Smooth muscle cell (in vitro differentiated cells): ENCODE measurements around the gene C22orf31. TPM values are rescaled to one million over a fixed set of nuclear protein-coding genes. Genes with fewer than 3 reads are reported as not detected.

ENCODE experiments used
- DNase-seq: peaks from one replicate; lab custom pipeline; 2025; ENCODE audit not compliant: unreplicated experiment; lab: John Stamatoyannopoulos, UW
- H2AFZ ChIP-seq: fragments of 200-600 bp; sonication (generic); 2 replicates; pipeline ENCODE4 v1.6.0; 2016; ENCODE audit warnings: antibody characterized with exemption, low read depth, mild to moderate bottlenecking
- H3F3A ChIP-seq: fragments of 200-600 bp; sonication (generic); 2 replicates; pipeline ENCODE4 v1.6.0; 2017; ENCODE audit warnings: antibody characterized with exemption, low read depth
- H3K27ac ChIP-seq: fragments of 200-600 bp; sonication (generic); 2 replicates; pipeline ENCODE4 v1.5.1; 2016; ENCODE audit warnings: low read depth, mild to moderate bottlenecking
- H3K27me3 ChIP-seq: fragments of 200-600 bp; sonication (generic); 2 replicates; pipeline ENCODE4 v1.6.1; 2016; ENCODE audit warnings: low read depth, mild to moderate bottlenecking
- H3K36me3 ChIP-seq: fragments of 200-600 bp; sonication (generic); 2 replicates; pipeline ENCODE4 v1.5.1; 2016; ENCODE audit warnings: low read depth
- H3K4me1 ChIP-seq: fragments of 200-600 bp; sonication (generic); 2 replicates; pipeline ENCODE4 v1.5.1; 2016; ENCODE audit warnings: low read depth
- H3K4me2 ChIP-seq: fragments of 200-600 bp; sonication (generic); 2 replicates; pipeline ENCODE4 v1.6.0; 2016; ENCODE audit warnings: mild to moderate bottlenecking
- H3K4me3 ChIP-seq: fragments of 200-600 bp; sonication (generic); 2 replicates; pipeline ENCODE4 v1.5.1; 2016; ENCODE audit warnings: mild to moderate bottlenecking
- H3K79me2 ChIP-seq: fragments of 200-600 bp; sonication (generic); 2 replicates; pipeline ENCODE4 v1.6.0; 2016; ENCODE audit warnings: low read depth, mild to moderate bottlenecking
- H3K9ac ChIP-seq: fragments of 200-600 bp; sonication (generic); 2 replicates; pipeline ENCODE4 v1.6.0; 2016; ENCODE audit warnings: low read depth
- H3K9me3 ChIP-seq: fragments of 200-600 bp; sonication (generic); replicated peaks from 2 replicates; pipeline ENCODE4 v1.5.1; 2016; ENCODE audit warnings: low read depth
- H4K20me1 ChIP-seq: fragments of 200-600 bp; sonication (generic); 2 replicates; pipeline ENCODE4 v1.6.0; 2016; ENCODE audit warnings: low read depth
- WGBS: methylation state at CpG from one replicate; pipeline ENCODE4 v1.1.7; 2016; ENCODE audit warnings: low lambda C conversion rate; 5-methylcytosine and 5-hydroxymethylcytosine counted together
- polyA plus RNA-seq: library from polyadenylated mRNA; unstranded; fragments of >200 nt; fragmentation: Nextera tagmentation; extraction: Ambion mirVana; gene quantifications from 2 replicates; pipeline ENCODE4 v1.2.1, GENCODE V29; 2016
- total RNA-seq: library from RNA; depleted of rRNA; stranded (reverse); fragments of >200 nt; gene quantifications from 2 replicates; pipeline ENCODE4 v1.2.3, GENCODE V29; 2014
- TF ChIP-seq, protein P1 (sequence below): fragments of 200-600 bp; sonication (generic); IDR thresholded peaks from 2 replicates; pipeline ENCODE4 v1.5.1; 2017; ENCODE audit warnings: borderline replicate concordance, mild to moderate bottlenecking, antibody characterized with exemption; ENCODE audit not compliant: insufficient read depth, poor library complexity, severe bottlenecking

The C22orf31 gene
- total and polyA plus RNA-seq, 2 experiments from 2014 or later, result not detected

DNA sequence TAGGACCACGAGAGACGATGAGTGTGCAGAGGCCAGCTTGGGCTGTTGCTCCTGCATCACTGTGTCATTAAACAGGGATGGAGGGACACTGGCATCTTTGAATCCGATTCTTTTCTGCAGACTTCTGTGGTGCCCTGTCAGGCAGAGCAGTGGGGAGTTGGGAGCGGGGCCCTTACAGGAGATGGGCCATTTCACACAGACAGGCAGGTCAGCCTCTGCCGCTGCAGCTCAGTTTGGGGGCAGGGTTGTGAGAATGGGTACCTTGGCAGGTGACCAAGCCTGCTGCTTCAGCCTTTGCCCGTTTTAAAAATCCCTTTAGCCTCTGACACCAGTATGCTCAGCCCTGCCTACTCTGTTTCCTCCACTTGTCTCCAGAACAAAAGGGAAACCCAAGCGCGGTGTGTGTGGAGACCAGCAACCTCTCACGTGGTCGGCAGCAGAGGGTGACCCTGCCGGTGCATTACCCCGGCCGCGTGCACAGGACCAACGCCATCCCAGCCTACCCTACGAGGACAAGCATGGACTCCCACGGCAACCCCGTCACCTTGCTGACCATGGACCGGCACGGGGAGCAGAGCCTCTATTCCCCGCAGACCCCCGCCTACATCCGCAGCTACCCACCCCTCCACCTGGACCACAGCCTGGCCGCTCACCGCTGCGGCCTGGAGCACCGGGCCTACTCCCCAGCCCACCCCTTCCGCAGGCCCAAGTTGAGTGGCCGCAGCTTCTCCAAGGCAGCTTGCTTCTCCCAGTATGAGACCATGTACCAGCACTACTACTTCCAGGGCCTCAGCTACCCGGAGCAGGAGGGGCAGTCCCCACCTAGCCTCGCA lies 12.6 kb downstream of the C22orf31 start:
- H3K4me1 ChIP-seq, result peaks cover 3% of the 10 kb centered on the region
- H3K4me3 ChIP-seq, result no peak overlapping the region
- no peak overlapping the region for H3K4me2 ChIP-seq
- peaks cover 17% of the 10 kb centered on the region for H3F3A ChIP-seq
- H4K20me1 ChIP-seq, result no peaks in the 10 kb centered on the region
- H3K9me3 ChIP-seq, result no peaks in the 10 kb centered on the region
- no peak overlapping the region for H3K9ac ChIP-seq
- no peak for DNase-seq
- no peak overlapping the region for H2AFZ ChIP-seq
- H3K79me2 ChIP-seq, result no peaks in the 10 kb centered on the region
- TF ChIP-seq, protein P1, sequence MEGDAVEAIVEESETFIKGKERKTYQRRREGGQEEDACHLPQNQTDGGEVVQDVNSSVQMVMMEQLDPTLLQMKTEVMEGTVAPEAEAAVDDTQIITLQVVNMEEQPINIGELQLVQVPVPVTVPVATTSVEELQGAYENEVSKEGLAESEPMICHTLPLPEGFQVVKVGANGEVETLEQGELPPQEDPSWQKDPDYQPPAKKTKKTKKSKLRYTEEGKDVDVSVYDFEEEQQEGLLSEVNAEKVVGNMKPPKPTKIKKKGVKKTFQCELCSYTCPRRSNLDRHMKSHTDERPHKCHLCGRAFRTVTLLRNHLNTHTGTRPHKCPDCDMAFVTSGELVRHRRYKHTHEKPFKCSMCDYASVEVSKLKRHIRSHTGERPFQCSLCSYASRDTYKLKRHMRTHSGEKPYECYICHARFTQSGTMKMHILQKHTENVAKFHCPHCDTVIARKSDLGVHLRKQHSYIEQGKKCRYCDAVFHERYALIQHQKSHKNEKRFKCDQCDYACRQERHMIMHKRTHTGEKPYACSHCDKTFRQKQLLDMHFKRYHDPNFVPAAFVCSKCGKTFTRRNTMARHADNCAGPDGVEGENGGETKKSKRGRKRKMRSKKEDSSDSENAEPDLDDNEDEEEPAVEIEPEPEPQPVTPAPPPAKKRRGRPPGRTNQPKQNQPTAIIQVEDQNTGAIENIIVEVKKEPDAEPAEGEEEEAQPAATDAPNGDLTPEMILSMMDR, result no peak
- no peaks in the 10 kb centered on the region for H3K36me3 ChIP-seq
- H3K27me3 ChIP-seq, result no peaks in the 10 kb centered on the region
- 97% methylated on average over 23 of the region's 31 CpGs for WGBS
- no peak overlapping the region for H3K27ac ChIP-seq

DNA sequence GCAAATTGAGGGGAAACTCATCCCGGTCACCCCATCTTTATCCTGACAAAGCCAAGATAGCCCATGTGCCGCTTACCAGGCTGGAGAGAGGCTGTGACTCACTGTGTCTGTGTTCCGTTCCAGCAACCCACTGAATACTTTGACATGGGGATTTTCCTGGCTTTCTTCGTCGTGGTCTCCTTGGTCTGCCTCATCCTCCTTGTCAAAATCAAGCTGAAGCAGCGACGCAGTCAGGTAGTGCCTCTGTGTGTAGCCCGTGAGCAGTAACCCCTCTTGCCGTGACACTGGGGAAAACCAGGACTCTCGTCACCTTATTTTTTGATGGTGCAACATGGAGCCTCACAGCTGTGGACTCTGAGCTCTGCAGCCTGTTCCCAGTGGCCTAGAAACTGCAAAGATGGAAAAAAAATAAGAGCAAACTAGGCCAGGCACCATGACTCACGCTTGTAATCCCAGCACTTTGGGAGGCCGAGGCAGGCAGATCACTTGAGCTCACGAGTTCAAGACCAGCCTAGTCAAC lies 16.9 kb downstream of the C22orf31 start:
- H3K9me3 ChIP-seq, result no peaks in the 10 kb centered on the region
- no peak overlapping the region for H2AFZ ChIP-seq
- WGBS, result 13% methylated on average over 13 of the region's 13 CpGs
- peaks cover 27% of the 10 kb centered on the region for H3F3A ChIP-seq
- no peaks in the 10 kb centered on the region for H4K20me1 ChIP-seq
- DNase-seq, result peak; percentile 13
- H3K4me3 ChIP-seq, result no peak overlapping the region
- no peaks in the 10 kb centered on the region for H3K36me3 ChIP-seq
- peak overlapping the region; percentile 100 for H3K27ac ChIP-seq
- no peaks in the 10 kb centered on the region for H3K27me3 ChIP-seq
- no peaks in the 10 kb centered on the region for H3K79me2 ChIP-seq
- peak overlapping the region; percentile 97 for H3K9ac ChIP-seq
- peak overlapping the region; percentile 84 for H3K4me2 ChIP-seq
- TF ChIP-seq, protein P1, result no peak
- peaks cover 9% of the 10 kb centered on the region for H3K4me1 ChIP-seq

DNA sequence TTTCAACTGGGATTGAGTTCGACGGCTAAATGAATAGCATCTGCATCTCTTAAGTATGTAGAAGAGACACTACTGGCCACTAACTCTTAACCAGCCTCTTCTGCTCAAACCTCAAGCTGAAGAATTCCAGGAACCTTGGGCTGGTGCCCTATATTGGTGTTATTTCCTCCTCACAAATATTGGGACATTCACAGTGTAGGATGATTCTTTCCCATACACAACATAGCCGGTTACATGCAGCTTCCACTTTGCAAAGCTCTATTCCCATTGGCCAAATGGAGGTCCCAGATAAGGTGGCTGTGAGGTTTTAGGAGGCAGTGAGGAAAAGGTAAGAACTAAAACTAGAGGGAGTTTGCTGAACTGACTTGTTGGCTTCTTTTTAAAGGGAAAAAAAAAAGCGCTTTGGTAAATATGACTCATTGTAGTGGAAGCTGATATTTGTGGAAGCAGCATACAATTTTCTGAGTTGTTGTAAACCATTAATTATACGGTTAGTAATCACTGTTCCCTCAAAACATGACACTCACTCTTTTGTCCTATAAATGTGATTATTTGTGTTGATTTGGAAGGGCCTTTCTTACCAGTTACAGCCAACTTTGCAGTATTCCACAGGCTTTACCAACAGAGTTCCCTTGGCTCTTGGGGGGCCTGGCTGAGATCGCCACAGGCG lies 17.6 kb downstream of the C22orf31 start:
- Histone ChIP-seq H2AFZ (no peak overlapping the region), H3K9ac (peak overlapping the region; percentile 97), H3K27me3 (no peaks in the 10 kb centered on the region), H3K27ac (peak overlapping the region; percentile 100), H3K36me3 (no peaks in the 10 kb centered on the region), H3K4me2 (peak overlapping the region; percentile 84), H3K9me3 (no peaks in the 10 kb centered on the region), H4K20me1 (no peaks in the 10 kb centered on the region), H3K79me2 (no peaks in the 10 kb centered on the region), H3F3A (peaks cover 27% of the 10 kb centered on the region), H3K4me1 (peaks cover 9% of the 10 kb centered on the region), H3K4me3 (no peak overlapping the region)
- DNase-seq, result no peak
- TF ChIP-seq, protein P1, result no peak
- 55% methylated on average over 7 of the region's 7 CpGs for WGBS
